HL-60 (cell line): ENCODE results near the gene BRWD1.

Experiments used
- DNase-seq, 2 experiments: peaks; one replicate each; pipeline ENCODE4 v3.0.0-alpha.2; 2010 to 2020; ENCODE audit warnings: low read depth in 1 of 2, low spot score in 1 of 2
- H3K27ac ChIP-seq: fragments of 250-450 bp; sonication (Bioruptor Pico); replicated peaks from 2 replicates; pipeline ENCODE4 v1.5.1; 2020; ENCODE audit warnings: mild to moderate bottlenecking, moderate library complexity
- H3K27me3 ChIP-seq: fragments of 250-450 bp; sonication (Bioruptor Pico); 2 replicates; pipeline ENCODE4 v1.5.1; 2021; ENCODE audit warnings: mild to moderate bottlenecking, moderate library complexity; ENCODE audit not compliant: insufficient read depth, poor library complexity, severe bottlenecking
- H3K4me3 ChIP-seq: replicated peaks from 2 replicates; pipeline ENCODE4 v1.5.1; 2011; ENCODE audit warnings: mild to moderate bottlenecking, control low read depth, low read length; ENCODE audit not compliant: insufficient read depth
- CTCF ChIP-seq: IDR thresholded peaks from one replicate; pipeline ENCODE4 v1.5.1; 2011; ENCODE audit warnings: low read length, control low read depth, inconsistent platforms; ENCODE audit not compliant: insufficient read depth
- GABPA ChIP-seq: IDR thresholded peaks from 2 replicates; pipeline ENCODE4 v1.6.1; 2012; ENCODE audit warnings: low read depth
- POLR2AphosphoS5 ChIP-seq: IDR thresholded peaks from 2 replicates; pipeline ENCODE4 v1.6.1; 2012; ENCODE audit warnings: low read depth
- REST ChIP-seq: IDR thresholded peaks from 2 replicates; pipeline ENCODE4 v1.6.1; 2012; ENCODE audit warnings: low read depth; ENCODE audit not compliant: insufficient replicate concordance
- SPI1 ChIP-seq: IDR thresholded peaks from 2 replicates; pipeline ENCODE4 v1.6.1; 2012; ENCODE audit warnings: low read depth, mild to moderate bottlenecking, borderline replicate concordance

Gene BRWD1

GRCh38 chr21:39197448-39198233 lies 115.8 kb downstream of the BRWD1 start:
- no peak for TF ChIP-seq SPI1
- TF ChIP-seq CTCF: no peak
- TF ChIP-seq REST: no peak
- TF ChIP-seq POLR2AphosphoS5: no peak
- TF ChIP-seq GABPA: no peak
- no peak for DNase-seq
- Histone ChIP-seq H3K27me3 (no peaks in the 10 kb centered on the region), H3K4me3 (no peak overlapping the region), H3K27ac (no peak overlapping the region)

GRCh38 chr21:39196838-39197237 lies 116.6 kb downstream of the BRWD1 start:
- Histone ChIP-seq H3K27ac (no peak overlapping the region), H3K27me3 (no peaks in the 10 kb centered on the region), H3K4me3 (no peak overlapping the region)
- no peak for TF ChIP-seq POLR2AphosphoS5
- no peak for TF ChIP-seq SPI1
- TF ChIP-seq CTCF: no peak
- no peak for TF ChIP-seq GABPA
- no peak for TF ChIP-seq REST
- no peak for DNase-seq

- no peak for DNase-seq
- H3K27me3 ChIP-seq: no peaks in the 10 kb centered on the region
- TF ChIP-seq CTCF (no peak), SPI1 (no peak), GABPA (no peak), REST (no peak), POLR2AphosphoS5 (no peak)
- no peak overlapping the region for H3K4me3 ChIP-seq
- no peak overlapping the region for H3K27ac ChIP-seq
Measured at GRCh38 chr21:39196310-39196709, 117.1 kb downstream of the BRWD1 start.
